HepG2 (cell line): ENCODE measurements around the gene RPA1. TPM values are rescaled to one million over a fixed set of nuclear protein-coding genes. Genes with fewer than 3 reads are reported as not detected.

ENCODE experiments used
- CAMTA2 ChIP-seq: sonication (generic); formaldehyde crosslinking; IDR thresholded peaks from 2 replicates; pipeline ENCODE4 v1.4.0; 2020; ENCODE audit warnings: mild to moderate bottlenecking, missing genetic modification reagents, borderline replicate concordance
- CC2D1A ChIP-seq: sonication (generic); formaldehyde crosslinking; IDR thresholded peaks from 2 replicates; pipeline ENCODE4 v1.8.1; 2023; ENCODE audit warnings: mild to moderate bottlenecking, missing genetic modification reagents
- DNMT3B ChIP-seq: conservative IDR thresholded peaks from 2 replicates; pipeline ENCODE4 v1.6.1; 2016; ENCODE audit warnings: missing biosample characterization, control low read depth
- FOSL1 ChIP-seq: sonication (generic); formaldehyde crosslinking; IDR thresholded peaks from 2 replicates; pipeline ENCODE4 v1.9.0; 2021; ENCODE audit warnings: missing genetic modification reagents, borderline replicate concordance
- HBP1 ChIP-seq: IDR thresholded peaks from 2 replicates; pipeline ENCODE4 v1.6.1; 2016; ENCODE audit warnings: low read depth, control low read depth
- IRF2 ChIP-seq: IDR thresholded peaks from 2 replicates; pipeline ENCODE4 v1.6.1; 2018; ENCODE audit warnings: missing genetic modification reagents, missing compliant biosample characterization
- JUN ChIP-seq: sonication (generic); formaldehyde crosslinking; IDR thresholded peaks from 2 replicates; pipeline ENCODE4 v1.4.0; 2020; ENCODE audit warnings: mild to moderate bottlenecking, missing genetic modification reagents
- KDM4B ChIP-seq: sonication (generic); formaldehyde crosslinking; IDR thresholded peaks from 2 replicates; pipeline ENCODE4 v1.4.0; 2020; ENCODE audit warnings: missing genetic modification reagents
- MZF1 ChIP-seq: sonication (generic); formaldehyde crosslinking; IDR thresholded peaks from 2 replicates; pipeline ENCODE4 v1.8.1; 2023; ENCODE audit warnings: mild to moderate bottlenecking, missing genetic modification reagents, borderline replicate concordance
- SALL2 ChIP-seq: sonication (generic); formaldehyde crosslinking; IDR thresholded peaks from 2 replicates; pipeline ENCODE4 v1.8.1; 2023; ENCODE audit warnings: mild to moderate bottlenecking, missing genetic modification reagents, inconsistent platforms
- SRSF1 ChIP-seq: fragments of 200-400 bp; formaldehyde crosslinking; optimal IDR thresholded peaks from 2 replicates; pipeline ENCODE3; 2017; ENCODE audit warnings: mild to moderate bottlenecking, low read depth, low read length, moderate library complexity
- ZBTB25 ChIP-seq: IDR thresholded peaks from 2 replicates; pipeline ENCODE4 v1.6.1; 2018; ENCODE audit warnings: missing genetic modification reagents
- ZNF205 ChIP-seq: IDR thresholded peaks from 2 replicates; pipeline ENCODE4 v1.6.1; 2018; ENCODE audit warnings: missing biosample characterization, missing genetic modification reagents
- ZNF318 ChIP-seq: sonication (generic); formaldehyde crosslinking; IDR thresholded peaks from 2 replicates; pipeline ENCODE4 v1.4.0; 2020; ENCODE audit warnings: mild to moderate bottlenecking, missing genetic modification reagents
- ZNF441 ChIP-seq: sonication (generic); formaldehyde crosslinking; IDR thresholded peaks from 2 replicates; pipeline ENCODE4 v1.7.0; 2021; ENCODE audit warnings: missing genetic modification reagents, borderline replicate concordance
- ZNF543 ChIP-seq: sonication (generic); formaldehyde crosslinking; IDR thresholded peaks from 2 replicates; pipeline ENCODE4 v1.4.0; 2020; ENCODE audit warnings: mild to moderate bottlenecking, missing genetic modification reagents
- ZNF576 ChIP-seq: sonication (generic); formaldehyde crosslinking; IDR thresholded peaks from 2 replicates; pipeline ENCODE4 v1.4.0; 2020; ENCODE audit warnings: mild to moderate bottlenecking, missing genetic modification reagents
- ZNF777 ChIP-seq: sonication (generic); formaldehyde crosslinking; IDR thresholded peaks from 2 replicates; pipeline ENCODE4 v1.4.0; 2020; ENCODE audit warnings: missing genetic modification reagents
- ZNF839 ChIP-seq: sonication (generic); formaldehyde crosslinking; IDR thresholded peaks from 2 replicates; pipeline ENCODE4 v1.4.0; 2020; ENCODE audit warnings: missing genetic modification reagents, mild to moderate bottlenecking, borderline replicate concordance
- polyA plus RNA-seq, 8 experiments: library from polyadenylated mRNA; depleted of rRNA in 3 of 8; stranded (reverse) in 7 of 8; unstranded in 1 of 8; fragments of >200 nt; fragmentation: Illumina TruSeq in 4 of 8; extraction: Trizol in 4 of 8; gene quantifications; 2 replicates each; pipeline versions ENCODE4 v1.2.1 to v1.2.3, GENCODE V29; 2011 to 2016; ENCODE audit warnings: low read depth in 4 of 8, missing spikeins in 1 of 8, mixed read lengths in 1 of 8; ENCODE audit not compliant: insufficient read depth in 1 of 8
- total RNA-seq, 5 experiments: library from RNA; depleted of rRNA; stranded (reverse); fragments of >200 nt; fragmentation: Illumina TruSeq; extraction: Trizol; gene quantifications; 2 replicates each; pipeline ENCODE4 v1.2.3, GENCODE V29; 2016; ENCODE audit warnings: low read depth in 1 of 5

RPA1 gene
- total and polyA plus RNA-seq, 2 of the 13 experiments (the other 11 are each of a cell fraction or from before 2014, with no cell fraction given) = 13.9 to 37.6 TPM

- no peak for TF ChIP-seq CC2D1A (CRISPR knock-in tag)
- TF ChIP-seq ZNF777 (CRISPR knock-in tag) = peak; percentile 62; the same call in 1 of the 2 replicates
- TF ChIP-seq ZNF205 = no peak
- no peak for TF ChIP-seq ZNF576 (CRISPR knock-in tag)
- TF ChIP-seq SALL2 (CRISPR knock-in tag) = 0 out of 2 replicates have a peak, but pooled peaks have one; percentile 20
- no peak for TF ChIP-seq SRSF1
- TF ChIP-seq DNMT3B (CRISPR knock-in tag) = no peak
- no peak for TF ChIP-seq KDM4B (CRISPR knock-in tag)
- no peak for TF ChIP-seq MZF1
- no peak for TF ChIP-seq ZNF318 (CRISPR knock-in tag)
- TF ChIP-seq JUN (CRISPR knock-in tag) = no peak
- peak; percentile 77; the same call in 1 of the 2 replicates for TF ChIP-seq ZNF441 (CRISPR knock-in tag)
- no peak for TF ChIP-seq CAMTA2 (CRISPR knock-in tag)
- TF ChIP-seq HBP1 (CRISPR knock-in tag) = 0 out of 2 replicates have a peak, but pooled peaks have one; percentile 69
- no peak for TF ChIP-seq ZNF543 (CRISPR knock-in tag)
- TF ChIP-seq ZNF839 (CRISPR knock-in tag) = no peak
- peak; percentile 36; the same call in 1 of the 2 replicates for TF ChIP-seq IRF2 (CRISPR knock-in tag)
- TF ChIP-seq ZBTB25 (CRISPR knock-in tag) = no peak
- no peak for TF ChIP-seq FOSL1 (CRISPR knock-in tag)
Observed at GRCh38 chr17:1829592-1830257, at the start of gene RPA1, which contains the start of gene SMYD4 (continued).
